Activated CD4-positive, CD25-positive, alpha-beta regulatory T cell treated with anti-CD3 and anti-CD28 coated beads, Interleukin-2, amount 50 U/mL, for 16 hours (primary cell): ENCODE measurements around the gene SHF.
"Not testable (repeated sequence)": the region's sequence is repeated elsewhere in the genome, so short reads cannot be mapped to it uniquely, and the experiment has no call there.

ENCODE experiments used
- DNase-seq: peaks from one replicate; pipeline ENCODE4 v3.0.0-alpha.2; 2020; ENCODE audit warnings: low read depth, low spot score

Gene SHF, protein sequence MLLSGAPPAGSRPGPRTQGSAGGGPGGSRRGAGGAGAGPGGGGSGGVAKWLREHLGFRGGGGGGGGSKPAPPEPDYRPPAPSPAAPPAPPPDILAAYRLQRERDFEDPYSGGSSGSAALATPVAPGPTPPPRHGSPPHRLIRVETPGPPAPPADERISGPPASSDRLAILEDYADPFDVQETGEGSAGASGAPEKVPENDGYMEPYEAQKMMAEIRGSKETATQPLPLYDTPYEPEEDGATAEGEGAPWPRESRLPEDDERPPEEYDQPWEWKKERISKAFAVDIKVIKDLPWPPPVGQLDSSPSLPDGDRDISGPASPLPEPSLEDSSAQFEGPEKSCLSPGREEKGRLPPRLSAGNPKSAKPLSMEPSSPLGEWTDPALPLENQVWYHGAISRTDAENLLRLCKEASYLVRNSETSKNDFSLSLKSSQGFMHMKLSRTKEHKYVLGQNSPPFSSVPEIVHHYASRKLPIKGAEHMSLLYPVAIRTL

DNA sequence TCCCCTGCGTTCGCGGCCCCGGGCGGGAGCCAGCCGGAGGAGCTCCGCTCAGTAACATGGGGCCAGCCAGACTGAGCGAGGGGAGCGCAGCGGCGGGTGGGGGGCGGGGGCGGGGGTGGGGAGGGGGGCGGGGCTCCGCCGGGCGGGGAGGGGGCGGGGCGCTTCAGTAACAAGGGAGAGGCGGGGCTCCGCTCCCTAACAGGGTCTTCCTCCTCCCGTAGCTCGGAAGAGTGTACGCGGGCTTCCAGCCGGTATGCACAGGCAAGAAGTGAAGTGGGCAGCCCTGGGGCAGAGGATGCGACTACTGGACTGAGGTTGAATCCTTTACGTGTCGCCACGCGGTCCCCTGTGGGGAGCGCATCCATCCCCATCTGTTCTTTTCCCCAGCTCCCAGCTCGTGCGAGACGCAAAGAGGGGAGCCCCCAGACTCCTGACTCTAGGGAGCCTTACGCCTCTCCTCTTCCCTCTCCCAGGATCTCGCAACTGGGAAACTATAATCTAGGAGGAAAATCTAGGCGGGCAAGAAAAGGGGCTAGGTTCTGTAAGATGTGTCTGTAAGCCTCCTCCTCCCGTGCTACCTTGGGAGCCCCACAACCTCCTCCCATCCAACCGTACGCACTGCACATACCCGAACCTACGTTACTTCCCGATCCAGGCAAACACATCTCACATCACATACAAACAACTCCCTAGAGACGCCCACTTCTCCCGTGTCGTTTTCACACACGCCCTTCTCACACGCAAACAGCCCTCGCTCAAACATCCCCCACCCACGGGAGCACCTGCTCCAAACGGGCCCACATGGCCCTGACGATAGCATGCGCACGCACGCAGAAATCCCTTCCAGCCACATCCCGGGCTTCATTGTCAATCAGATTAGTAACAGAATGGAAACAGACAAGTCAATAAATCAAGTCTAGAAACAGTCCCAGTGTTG, at the start of gene SHF:
SHF (minus strand) TSS at position 73 of the 937 bp plus-strand sequence; CDS start at position 58, 15 bp downstream.
- no peak for DNase-seq

DNA sequence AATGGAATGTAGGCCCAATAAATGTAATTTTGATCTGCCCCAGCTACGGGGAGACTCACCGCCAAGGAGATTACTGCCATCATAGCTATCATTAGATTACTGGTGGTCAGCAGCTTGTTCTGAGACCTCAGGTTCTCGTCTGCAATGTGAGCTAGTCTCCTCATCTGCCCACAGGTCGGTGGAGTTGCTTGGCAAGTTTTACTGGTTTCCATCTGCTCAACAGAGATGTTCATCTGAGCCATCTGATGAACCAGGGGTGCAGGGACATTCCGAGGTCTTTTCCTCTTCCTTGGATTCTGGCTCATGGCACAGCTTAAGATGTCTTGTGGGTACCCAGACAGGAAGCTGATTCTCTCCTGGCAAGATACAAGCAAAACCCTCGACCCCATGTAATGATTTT, 49.0 kb upstream of the SHF start:
- DNase-seq: not testable (repeated sequence)

DNA sequence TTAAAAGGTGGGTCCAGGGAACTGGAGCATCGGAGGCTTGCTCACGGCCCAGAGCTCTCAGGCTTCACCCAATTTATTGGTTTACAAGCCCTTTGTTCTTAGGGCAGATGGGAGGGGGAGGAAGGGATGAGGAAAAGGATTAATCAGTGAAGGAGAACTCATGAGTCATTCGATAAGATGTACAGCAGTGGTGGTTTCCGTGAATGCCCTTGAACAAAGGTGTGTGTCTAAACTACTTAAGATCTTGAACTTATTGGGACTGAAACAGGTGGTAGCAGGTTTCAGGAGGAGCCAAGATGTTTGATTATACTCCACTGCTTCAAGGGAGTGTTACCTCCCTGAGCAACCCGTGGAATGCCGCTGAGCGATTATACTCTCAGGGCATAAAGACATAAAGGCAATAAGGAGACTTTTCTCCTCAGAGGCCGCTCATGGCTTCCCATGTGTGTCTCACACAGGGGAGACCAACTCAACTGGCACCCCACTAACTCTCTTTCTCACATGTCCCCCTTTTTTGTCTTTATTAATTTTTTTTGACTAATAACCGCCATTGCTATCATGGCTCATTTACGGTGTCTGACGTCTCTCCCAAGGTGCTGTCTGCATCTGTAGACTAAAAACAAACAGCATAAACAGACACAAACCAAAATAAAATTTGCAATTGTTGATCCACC, 46.9 kb upstream of the SHF start:
- no peak for DNase-seq

- DNase-seq: no peak
These were observed 44.2 kb upstream of the SHF start for GRCh38 chr15:45231864-45232562.

- DNase-seq: no peak
These were observed 43.4 kb upstream of the SHF start for GRCh38 chr15:45231132-45231531.

- DNase-seq: no peak
These were observed 42.6 kb upstream of the SHF start for GRCh38 chr15:45230245-45230965.

GRCh38 chr15:45228931-45229330, 41.2 kb upstream of the SHF start:
- DNase-seq: no peak

- DNase-seq: no peak
These were observed 37.9 kb upstream of the SHF start for GRCh38 chr15:45225506-45226273.

DNA sequence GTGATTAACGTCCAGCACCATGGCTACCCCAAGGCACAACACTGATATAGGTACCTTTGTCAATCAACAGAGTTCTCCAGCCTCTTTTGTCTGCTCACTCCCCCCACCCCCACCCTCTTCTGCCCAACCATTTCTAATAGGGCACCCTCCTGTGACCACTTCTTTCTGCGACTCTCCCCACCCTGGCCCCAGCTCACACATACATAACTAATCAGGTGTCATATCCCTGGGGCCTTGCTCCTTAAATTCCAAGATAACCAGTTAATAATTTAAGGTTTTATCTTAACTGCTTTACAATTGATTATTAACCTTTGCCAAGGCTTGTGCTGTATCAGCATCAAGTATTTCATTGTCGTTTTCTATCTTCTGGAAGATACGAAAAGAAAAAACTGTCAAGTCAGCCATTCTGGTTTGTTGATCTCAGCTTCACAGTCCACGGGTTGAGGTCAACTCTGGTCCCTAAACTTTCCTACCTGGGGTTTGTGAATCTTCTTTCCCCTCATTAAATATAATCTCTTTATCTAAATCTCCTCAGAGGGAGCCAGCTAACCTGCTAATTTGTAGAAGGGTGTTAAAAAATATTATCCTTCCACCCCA, 37.0 kb upstream of the SHF start:
- DNase-seq: no peak

GRCh38 chr15:45221967-45222366, 34.2 kb upstream of the SHF start:
- no peak for DNase-seq

- DNase-seq: no peak
These were observed 33.4 kb upstream of the SHF start for GRCh38 chr15:45221053-45221599.

DNA sequence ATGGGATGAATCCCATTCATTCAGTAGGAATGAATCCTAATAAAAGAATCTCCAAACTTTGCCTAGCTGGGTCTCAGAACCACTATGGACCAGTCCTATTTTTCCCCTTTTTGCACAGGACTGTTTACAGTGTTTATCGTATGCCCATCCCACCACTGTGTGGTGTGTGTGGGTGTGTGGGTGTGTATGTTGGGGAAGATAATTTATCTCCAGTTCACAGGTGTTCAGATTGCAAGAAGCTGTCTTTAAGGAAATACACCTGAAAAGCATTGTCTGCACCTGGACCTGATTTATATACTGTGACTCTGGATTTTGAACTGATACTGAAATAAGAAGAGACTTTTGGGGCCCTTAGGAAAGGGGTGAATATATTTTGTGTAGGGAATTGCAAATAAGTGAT, 24.7 kb upstream of the SHF start:
- no peak for DNase-seq

DNA sequence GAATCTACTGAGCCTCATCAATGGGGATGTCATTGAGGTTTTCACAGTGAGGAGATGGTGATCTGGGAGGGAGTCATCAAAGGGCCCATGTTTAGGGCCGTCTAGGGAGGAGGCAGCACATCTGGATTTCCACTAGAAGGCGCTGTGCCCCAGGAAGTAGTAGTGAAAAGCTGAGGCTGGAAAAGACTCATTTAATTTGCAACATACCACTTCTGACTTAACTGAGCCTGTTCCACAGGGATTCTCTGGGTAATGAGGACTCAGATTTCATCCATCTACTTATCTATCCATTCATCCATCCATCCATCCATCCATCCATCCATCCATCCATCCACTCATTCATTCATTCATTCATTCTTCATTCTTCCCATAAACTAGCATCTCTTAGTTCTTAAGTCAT, 17.4 kb upstream of the SHF start:
- no peak for DNase-seq

DNA sequence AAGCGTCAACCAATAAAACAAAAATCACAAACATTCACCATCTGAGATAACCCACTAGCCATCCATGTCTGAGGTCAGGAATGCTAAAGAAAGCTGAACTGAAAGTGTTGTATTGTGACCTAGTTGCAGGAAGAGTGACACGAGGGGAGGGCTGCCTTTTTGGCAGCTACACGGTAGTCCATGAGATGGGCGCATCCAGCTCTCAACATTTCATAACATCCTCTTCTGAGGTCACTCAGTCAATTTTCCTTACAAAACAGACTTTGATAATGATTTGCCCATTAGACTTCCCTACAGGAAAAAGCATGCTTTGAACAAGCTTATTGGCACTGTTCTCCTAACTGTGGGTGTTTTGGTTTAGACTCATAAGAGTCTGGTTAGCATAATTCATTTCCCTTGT, 15.4 kb upstream of the SHF start:
- DNase-seq: no peak

- no peak for DNase-seq
These were observed 14.1 kb upstream of the SHF start for GRCh38 chr15:45201869-45202268.

DNA sequence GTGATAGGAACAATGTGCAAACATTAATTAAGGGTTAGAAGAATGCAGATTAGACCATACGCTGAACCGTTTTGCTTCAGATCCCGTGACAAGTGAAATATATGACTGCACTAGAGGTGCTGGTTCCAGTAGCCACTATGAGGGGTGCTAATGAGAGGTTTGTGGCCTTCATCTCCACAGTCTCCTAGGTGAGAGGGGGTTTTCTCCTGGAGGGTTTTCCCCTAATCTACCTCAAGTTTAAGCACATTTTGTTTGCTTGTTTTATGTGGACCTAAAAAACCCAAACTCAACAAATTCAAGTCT, 13.7 kb upstream of the SHF start:
- DNase-seq: no peak

DNA sequence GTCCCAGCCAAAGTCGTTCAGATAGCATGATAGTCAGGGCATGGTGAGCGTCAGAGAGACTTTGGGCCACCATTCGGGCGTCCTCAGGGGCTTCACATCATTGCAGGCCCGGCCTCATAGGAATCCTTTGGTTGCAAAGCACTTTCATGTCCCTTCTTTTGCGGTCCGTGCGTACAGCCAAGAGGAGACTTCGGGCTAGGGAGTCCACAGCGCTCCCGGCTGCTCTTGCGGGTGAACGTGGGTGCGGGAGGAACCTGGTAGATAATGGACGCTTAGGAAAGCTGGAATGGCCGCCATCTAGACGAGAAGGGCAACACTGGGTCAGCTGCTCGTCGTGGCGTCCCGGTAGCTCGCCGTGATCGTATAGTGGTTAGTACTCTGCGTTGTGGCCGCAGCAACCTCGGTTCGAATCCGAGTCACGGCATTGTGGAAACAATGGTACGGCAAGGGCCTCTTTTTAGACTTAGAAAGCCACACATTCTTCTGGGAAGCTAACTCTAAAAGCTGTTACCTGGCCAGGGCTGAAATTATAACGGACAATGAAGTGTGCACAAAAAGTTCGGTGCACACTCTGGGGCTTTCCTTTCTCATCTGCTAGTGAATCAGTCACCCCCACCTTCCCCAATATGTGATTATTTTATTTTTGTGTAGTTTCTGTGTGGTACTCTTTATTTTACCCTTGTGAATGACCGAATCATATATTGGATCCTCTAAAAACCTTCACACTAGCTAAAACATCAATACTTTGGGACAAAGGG, 13.2 kb upstream of the SHF start:
- peak; percentile 50 for DNase-seq

GRCh38 chr15:45200001-45200798, 12.4 kb upstream of the SHF start:
- DNase-seq: peak; percentile 94
